ENCODE data around the gene DENND1A.
A peak's percentile ranks its signal among the peaks of the same experiment; 100 is the strongest.

DENND1A gene

GRCh38 chr9:123796618-123797484 lies 133.1 kb downstream of the DENND1A start:
- no peak for DNase-seq
- intact Hi-C loops (cut with DNase I): no loop called here

- intact Hi-C loops (cut with DNase I): no loop called here
- no peak for DNase-seq
These were observed 133.8 kb downstream of the DENND1A start for GRCh38 chr9:123796094-123796493.

GRCh38 chr9:123795336-123795735 lies 134.6 kb downstream of the DENND1A start:
- intact Hi-C loops (cut with DNase I): no loop called here
- DNase-seq: no peak

GRCh38 chr9:123792501-123792900 lies 137.4 kb downstream of the DENND1A start:
- DNase-seq: no peak
- intact Hi-C loops (cut with DNase I): no loop called here

- no peak for DNase-seq
- intact Hi-C loops (cut with DNase I): no loop called here
These were observed 140.2 kb downstream of the DENND1A start for GRCh38 chr9:123789554-123790292.

GRCh38 chr9:123787416-123787815 lies 142.5 kb downstream of the DENND1A start:
- DNase-seq: no peak
- intact Hi-C loops (cut with DNase I): no loop called here

- DNase-seq: no peak
- intact Hi-C loops (cut with DNase I): no loop called here
These were observed 145.4 kb downstream of the DENND1A start for GRCh38 chr9:123784518-123784917.

GRCh38 chr9:123778232-123778902 lies 151.6 kb downstream of the DENND1A start:
- no peak for DNase-seq
- intact Hi-C loops (cut with DNase I): no loop called here

GRCh38 chr9:123776708-123777537 lies 153.0 kb downstream of the DENND1A start:
- intact Hi-C loops (cut with DNase I): no loop called here

GRCh38 chr9:123775289-123776284 lies 154.3 kb downstream of the DENND1A start:
- intact Hi-C loops (cut with DNase I): no loop called here

More at GRCh38 chr9:123776708-123777537, 153.0 kb downstream of the DENND1A start:
- peak in 1 of 42 donors; percentile 16 for DNase-seq

GRCh38 chr9:123773783-123774182 lies 156.1 kb downstream of the DENND1A start:
- intact Hi-C loops (cut with DNase I): no loop called here
- DNase-seq: no peak

More at GRCh38 chr9:123775289-123776284, 154.3 kb downstream of the DENND1A start:
- no peak for DNase-seq

GRCh38 chr9:123772967-123773366 lies 157.0 kb downstream of the DENND1A start:
- no peak for DNase-seq
- intact Hi-C loops (cut with DNase I): no loop called here

GRCh38 chr9:123772374-123772773 lies 157.6 kb downstream of the DENND1A start:
- DNase-seq: no peak

GRCh38 chr9:123771690-123772089 lies 158.2 kb downstream of the DENND1A start:
- intact Hi-C loops (cut with DNase I): no loop called here
- no peak for DNase-seq

More at GRCh38 chr9:123772374-123772773, 157.6 kb downstream of the DENND1A start:
- intact Hi-C loops (cut with DNase I): no loop called here

- peak in 11 of 42 donors; percentile 8 to 56 (median 29) for DNase-seq
- intact Hi-C loops (cut with DNase I): no loop called here
These were observed 160.2 kb downstream of the DENND1A start for GRCh38 chr9:123769719-123770118.

GRCh38 chr9:123763910-123764588 lies 165.9 kb downstream of the DENND1A start:
- no peak for DNase-seq

More at GRCh38 chr9:123763910-123764588, 165.9 kb downstream of the DENND1A start:
- intact Hi-C loops (cut with DNase I): no loop called here

Data from head of caudate nucleus (tissue), 42 donors.